Thoracic aorta (tissue), 2 donors: Measurements from ENCODE around the gene FADS2. TPM values are rescaled to one million over a fixed set of nuclear protein-coding genes. Genes with fewer than 3 reads are reported as not detected.

Experiments used
- ATAC-seq: fragments of 150-250 bp; one replicate; pipeline ENCODE4 v1.8.0; 2017; ENCODE audit warnings: low read depth; ENCODE audit not compliant: insufficient number of reproducible peaks, low FRiP score
- DNase-seq: peaks from one replicate; pipeline ENCODE4 v3.0.0-alpha.2; 2020; ENCODE audit warnings: low spot score
- H3K27ac ChIP-seq, 2 donors: fragments of 200-600 bp; sonication (generic); 1 replicate in 1 of 2; 2 replicates in 1 of 2; pipeline ENCODE4 v1.5.1; 2016; ENCODE audit warnings: mild to moderate bottlenecking in 2 of 2, moderate library complexity in 2 of 2
- H3K27me3 ChIP-seq: fragments of 200-600 bp; sonication (generic); replicated peaks from 2 replicates; pipeline ENCODE4 v1.6.0; 2016; ENCODE audit warnings: mild to moderate bottlenecking; ENCODE audit not compliant: insufficient read depth
- H3K36me3 ChIP-seq: fragments of 200-600 bp; sonication (generic); one replicate; pipeline ENCODE4 v1.5.1; 2016
- H3K4me1 ChIP-seq, 2 donors: fragments of 200-600 bp; sonication (generic); 1 replicate in 1 of 2; 2 replicates in 1 of 2; pipeline versions ENCODE4 v1.5.1 to v1.6.0; 2016; ENCODE audit warnings: low read depth in 2 of 2, mild to moderate bottlenecking in 1 of 2; ENCODE audit not compliant: control insufficient read depth in 1 of 2
- H3K4me3 ChIP-seq: fragments of 200-600 bp; sonication (generic); 2 replicates; pipeline ENCODE4 v1.5.1; 2016; ENCODE audit warnings: mild to moderate bottlenecking
- H3K9me3 ChIP-seq: fragments of 200-600 bp; sonication (generic); 2 replicates; pipeline ENCODE4 v1.5.1; 2016
- total RNA-seq, 2 donors: library from RNA; depleted of rRNA; stranded (reverse); fragments of >200 nt; gene quantifications; one replicate each; pipeline versions ENCODE4 v1.1.0 to v1.2.3, GENCODE V29; 2016
- TF ChIP-seq, protein P1 (sequence below): fragments of 200-600 bp; sonication (generic); IDR thresholded peaks from one replicate; pipeline ENCODE4 v1.5.1; 2019; ENCODE audit warnings: antibody characterized with exemption

The FADS2 gene
- total RNA-seq, 2 donors from 2014 or later, result 89.2 to 234 TPM

- Histone ChIP-seq H3K36me3 (peaks cover 40% of the 10 kb centered on the region), H3K4me3 (peak overlapping the region; percentile 10)
These were observed 22.6 kb downstream of the FADS2 start for GRCh38 chr11:61850687-61851086.

GRCh38 chr11:61851113-61851899 lies 23.2 kb downstream of the FADS2 start:
- TF ChIP-seq, protein P1, sequence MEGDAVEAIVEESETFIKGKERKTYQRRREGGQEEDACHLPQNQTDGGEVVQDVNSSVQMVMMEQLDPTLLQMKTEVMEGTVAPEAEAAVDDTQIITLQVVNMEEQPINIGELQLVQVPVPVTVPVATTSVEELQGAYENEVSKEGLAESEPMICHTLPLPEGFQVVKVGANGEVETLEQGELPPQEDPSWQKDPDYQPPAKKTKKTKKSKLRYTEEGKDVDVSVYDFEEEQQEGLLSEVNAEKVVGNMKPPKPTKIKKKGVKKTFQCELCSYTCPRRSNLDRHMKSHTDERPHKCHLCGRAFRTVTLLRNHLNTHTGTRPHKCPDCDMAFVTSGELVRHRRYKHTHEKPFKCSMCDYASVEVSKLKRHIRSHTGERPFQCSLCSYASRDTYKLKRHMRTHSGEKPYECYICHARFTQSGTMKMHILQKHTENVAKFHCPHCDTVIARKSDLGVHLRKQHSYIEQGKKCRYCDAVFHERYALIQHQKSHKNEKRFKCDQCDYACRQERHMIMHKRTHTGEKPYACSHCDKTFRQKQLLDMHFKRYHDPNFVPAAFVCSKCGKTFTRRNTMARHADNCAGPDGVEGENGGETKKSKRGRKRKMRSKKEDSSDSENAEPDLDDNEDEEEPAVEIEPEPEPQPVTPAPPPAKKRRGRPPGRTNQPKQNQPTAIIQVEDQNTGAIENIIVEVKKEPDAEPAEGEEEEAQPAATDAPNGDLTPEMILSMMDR, result no peak
- Histone ChIP-seq H3K4me3 (peak overlapping the region; percentile 10), H3K36me3 (peaks cover 41% of the 10 kb centered on the region), H3K27me3 (no peaks in the 10 kb centered on the region), H3K9me3 (no peaks in the 10 kb centered on the region), H3K27ac (peak overlapping the region; percentile 69 to 80), H3K4me1 (peaks cover 15 to 22% of the 10 kb centered on the region in 2 donors)
- DNase-seq (no peak), ATAC-seq (no peak)

More at GRCh38 chr11:61850687-61851086, 22.6 kb downstream of the FADS2 start:
- peaks cover 15 to 22% of the 10 kb centered on the region in 2 donors for H3K4me1 ChIP-seq
- no peaks in the 10 kb centered on the region for H3K9me3 ChIP-seq
- DNase-seq (no peak), ATAC-seq (no peak)
- TF ChIP-seq, protein P1, result no peak
- peak overlapping the region; percentile 69 to 80 for H3K27ac ChIP-seq
- H3K27me3 ChIP-seq, result no peaks in the 10 kb centered on the region

- DNase-seq (no peak), ATAC-seq (no peak)
- TF ChIP-seq, protein P1, result no peak
- Histone ChIP-seq H3K4me3 (no peak overlapping the region), H3K9me3 (no peaks in the 10 kb centered on the region), H3K27ac (peak overlapping the region; percentile 69 to 80), H3K27me3 (no peaks in the 10 kb centered on the region), H3K36me3 (peaks cover 46% of the 10 kb centered on the region), H3K4me1 (peaks cover 15 to 22% of the 10 kb centered on the region in 2 donors)
These were observed 23.8 kb downstream of the FADS2 start for GRCh38 chr11:61851900-61852295.

GRCh38 chr11:61853698-61854169 lies 25.6 kb downstream of the FADS2 start:
- no peak overlapping the region for H3K27ac ChIP-seq
- H3K9me3 ChIP-seq, result no peaks in the 10 kb centered on the region
- DNase-seq (no peak), ATAC-seq (no peak)
- H3K36me3 ChIP-seq, result peaks cover 40% of the 10 kb centered on the region
- no peaks in the 10 kb centered on the region for H3K27me3 ChIP-seq
- TF ChIP-seq, protein P1, result no peak
- H3K4me3 ChIP-seq, result no peak overlapping the region
- H3K4me1 ChIP-seq, result peaks cover 15 to 22% of the 10 kb centered on the region in 2 donors

DNA sequence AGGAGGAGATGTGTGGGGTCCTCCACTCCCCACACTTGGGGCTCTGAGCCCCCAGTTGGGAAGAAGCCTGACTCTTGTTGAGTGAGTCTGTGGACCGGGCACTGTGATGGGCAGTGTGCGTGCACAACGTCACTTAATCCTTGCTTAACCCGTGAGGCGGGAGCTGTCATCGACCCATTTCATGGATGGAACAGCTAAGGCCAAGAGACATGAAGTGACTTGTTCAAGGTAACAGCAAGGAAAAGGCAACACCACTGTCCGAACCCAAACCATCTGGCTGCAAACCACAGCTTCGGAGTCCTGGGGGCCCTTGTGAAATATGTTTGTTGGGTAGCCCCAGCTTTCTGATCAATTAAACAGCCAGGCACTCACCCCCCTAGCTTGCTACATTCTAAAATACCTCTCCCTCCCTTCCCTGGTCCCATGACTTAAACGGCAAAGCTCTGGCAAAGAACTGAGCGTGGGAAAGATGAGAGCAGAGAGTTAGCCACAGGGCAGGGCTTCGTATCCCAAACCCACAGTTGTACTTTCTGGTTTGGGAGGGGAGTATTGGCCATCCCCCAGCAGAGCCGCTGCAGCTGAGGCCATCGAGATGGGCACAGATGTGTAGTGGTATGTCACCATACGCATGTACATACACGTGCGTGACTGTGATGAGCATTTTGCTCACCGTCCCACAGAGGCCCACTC lies 26.3 kb downstream of the FADS2 start:
- DNase-seq, result no peak
- TF ChIP-seq, protein P1, result no peak
- Histone ChIP-seq H3K27ac (no peak overlapping the region), H3K27me3 (no peaks in the 10 kb centered on the region), H3K36me3 (peaks cover 39% of the 10 kb centered on the region), H3K4me3 (no peak overlapping the region), H3K9me3 (no peaks in the 10 kb centered on the region), H3K4me1 (peaks cover 15 to 22% of the 10 kb centered on the region in 2 donors)
- no peak for ATAC-seq
